HepG2 (cell line): ENCODE results near the gene CSNK1D. TPM values are rescaled to one million over a fixed set of nuclear protein-coding genes. Genes with fewer than 3 reads are reported as not detected.
A peak's percentile ranks its signal among the peaks of the same experiment; 100 is the strongest.

Source experiments
- ATAD3A ChIP-seq: sonication (generic); formaldehyde crosslinking; IDR thresholded peaks from 2 replicates; pipeline ENCODE4 v1.4.0; 2020; ENCODE audit warnings: missing genetic modification reagents
- CHCHD3 ChIP-seq: sonication (generic); formaldehyde crosslinking; IDR thresholded peaks from 2 replicates; pipeline ENCODE4 v1.8.0; 2022; ENCODE audit warnings: mild to moderate bottlenecking, missing genetic modification reagents, moderate library complexity
- CTCF ChIP-seq: sonication (generic); formaldehyde crosslinking; IDR thresholded peaks from 2 replicates; pipeline ENCODE4 v1.5.0; 2020; ENCODE audit warnings: mild to moderate bottlenecking, missing genetic modification reagents, moderate library complexity
- EP300 ChIP-seq, 3 experiments: sonication (generic) in 1 of 3; formaldehyde crosslinking in 1 of 3; IDR thresholded peaks; 2 replicates each; pipeline versions ENCODE4 v1.5.1 to v1.6.1; 2011 to 2020; ENCODE audit warnings: low read depth in 2 of 3, low read length in 2 of 3, borderline replicate concordance in 1 of 3, improper control_type of control experiment in 1 of 3, mild to moderate bottlenecking in 1 of 3, missing genetic modification reagents in 1 of 3, moderate library complexity in 1 of 3
- FOXA3 ChIP-seq: IDR thresholded peaks from 2 replicates; pipeline ENCODE4 v1.6.1; 2016; ENCODE audit warnings: missing genetic modification reagents, missing compliant biosample characterization
- FOXK2 ChIP-seq: fragments of 450-650 bp; IDR thresholded peaks from 2 replicates; pipeline ENCODE4 v1.6.1; 2016
- ISL2 ChIP-seq: sonication (generic); formaldehyde crosslinking; IDR thresholded peaks from 2 replicates; pipeline ENCODE4 v1.5.0; 2020; ENCODE audit warnings: missing genetic modification reagents
- KLF9 ChIP-seq: IDR thresholded peaks from 2 replicates; pipeline ENCODE4 v1.6.1; 2016; ENCODE audit warnings: low read depth
- MEIS1 ChIP-seq: sonication (generic); formaldehyde crosslinking; IDR thresholded peaks from 2 replicates; pipeline ENCODE4 v1.9.0; 2021; ENCODE audit warnings: mild to moderate bottlenecking, missing genetic modification reagents, moderate library complexity, borderline replicate concordance
- NPAS2 ChIP-seq: sonication (generic); formaldehyde crosslinking; IDR thresholded peaks from 2 replicates; pipeline ENCODE4 v1.8.0; 2022; ENCODE audit warnings: mild to moderate bottlenecking, missing genetic modification reagents, borderline replicate concordance
- PCBP1 ChIP-seq: fragments of 200-400 bp; formaldehyde crosslinking; IDR thresholded peaks from 2 replicates; pipeline ENCODE4 v1.6.1; 2017; ENCODE audit warnings: mild to moderate bottlenecking, low read depth, low read length, borderline replicate concordance
- RAD51 ChIP-seq: fragments of 450-650 bp; IDR thresholded peaks from 2 replicates; pipeline ENCODE4 v1.6.1; 2016; ENCODE audit warnings: borderline replicate concordance
- SAP130 ChIP-seq: IDR thresholded peaks from 2 replicates; pipeline ENCODE4 v1.6.1; 2016; ENCODE audit warnings: low read depth
- SMAD9 ChIP-seq: sonication (generic); formaldehyde crosslinking; IDR thresholded peaks from 2 replicates; pipeline ENCODE4 v1.5.1; 2020; ENCODE audit warnings: mild to moderate bottlenecking, missing genetic modification reagents
- SMYD3 ChIP-seq: sonication (generic); formaldehyde crosslinking; IDR thresholded peaks from 2 replicates; pipeline ENCODE4 v1.8.1; 2023; ENCODE audit warnings: mild to moderate bottlenecking, missing genetic modification reagents
- TMF1 ChIP-seq: sonication (generic); formaldehyde crosslinking; IDR thresholded peaks from 2 replicates; pipeline ENCODE4 v1.8.1; 2022; ENCODE audit warnings: low read depth, missing genetic modification reagents
- ZBTB26 ChIP-seq: IDR thresholded peaks from 2 replicates; pipeline ENCODE4 v1.6.1; 2016; ENCODE audit warnings: missing compliant biosample characterization, missing genetic modification reagents, borderline replicate concordance
- ZFP41 ChIP-seq: sonication (generic); formaldehyde crosslinking; IDR thresholded peaks from 2 replicates; pipeline ENCODE4 v1.4.0; 2020; ENCODE audit warnings: mild to moderate bottlenecking, missing genetic modification reagents, borderline replicate concordance
- ZGPAT ChIP-seq: IDR thresholded peaks from 2 replicates; pipeline ENCODE4 v1.6.1; 2016; ENCODE audit warnings: mild to moderate bottlenecking
- ZNF281 ChIP-seq: sonication (generic); formaldehyde crosslinking; IDR thresholded peaks from 2 replicates; pipeline ENCODE4 v1.4.0; 2020; ENCODE audit warnings: missing genetic modification reagents, borderline replicate concordance
- ZNF441 ChIP-seq: sonication (generic); formaldehyde crosslinking; IDR thresholded peaks from 2 replicates; pipeline ENCODE4 v1.7.0; 2021; ENCODE audit warnings: missing genetic modification reagents, borderline replicate concordance
- ZNF567 ChIP-seq: sonication (generic); formaldehyde crosslinking; IDR thresholded peaks from 2 replicates; pipeline ENCODE4 v1.8.1; 2023; ENCODE audit warnings: mild to moderate bottlenecking, missing genetic modification reagents, borderline replicate concordance
- ZNF775 ChIP-seq: sonication (generic); formaldehyde crosslinking; IDR thresholded peaks from 2 replicates; pipeline ENCODE4 v1.4.0; 2020; ENCODE audit warnings: missing genetic modification reagents, mild to moderate bottlenecking, moderate library complexity, borderline replicate concordance
- polyA plus RNA-seq, 8 experiments: library from polyadenylated mRNA; depleted of rRNA in 3 of 8; stranded (reverse) in 7 of 8; unstranded in 1 of 8; fragments of >200 nt; fragmentation: Illumina TruSeq in 4 of 8; extraction: Trizol in 4 of 8; gene quantifications; 2 replicates each; pipeline versions ENCODE4 v1.2.1 to v1.2.3, GENCODE V29; 2011 to 2016; ENCODE audit warnings: low read depth in 4 of 8, missing spikeins in 1 of 8, mixed read lengths in 1 of 8; ENCODE audit not compliant: insufficient read depth in 1 of 8
- total RNA-seq, 5 experiments: library from RNA; depleted of rRNA; stranded (reverse); fragments of >200 nt; fragmentation: Illumina TruSeq; extraction: Trizol; gene quantifications; 2 replicates each; pipeline ENCODE4 v1.2.3, GENCODE V29; 2016; ENCODE audit warnings: low read depth in 1 of 5

Gene CSNK1D
- total and polyA plus RNA-seq, 2 of the 13 experiments (the other 11 are each of a cell fraction or from before 2014, with no cell fraction given): 31.5 to 128 TPM

- peak; percentile 92 for TF ChIP-seq ZNF281
- 0 out of 2 replicates have a peak, but pooled peaks have one; percentile 9 for TF ChIP-seq CTCF (CRISPR knock-in tag)
- TF ChIP-seq ZNF775 (CRISPR knock-in tag): no peak
- no peak for TF ChIP-seq KLF9 (CRISPR knock-in tag)
- peak; percentile 86; the same call in 1 of the 2 replicates for TF ChIP-seq ZNF441 (CRISPR knock-in tag)
- peak; percentile 77; the same call in 1 of the 2 replicates for TF ChIP-seq PCBP1
- TF ChIP-seq RAD51: no peak
- TF ChIP-seq SMAD9 (CRISPR knock-in tag): no peak
- peak; percentile 53 for TF ChIP-seq FOXA3 (CRISPR knock-in tag)
- TF ChIP-seq ZBTB26 (CRISPR knock-in tag): peak; percentile 76; the same call in 1 of the 2 replicates
- TF ChIP-seq EP300 (IDR thresholded peaks at IDR 0.05; ENCODE audit: low read depth in 2 of 2, low read length in 2 of 2): peak in 1 of 2 experiments; percentile 85; a peak in 2 of 4 replicates
- peak; percentile 88 for TF ChIP-seq EP300 (CRISPR knock-in tag; IDR thresholded peaks at IDR 0.05; ENCODE audit: borderline replicate concordance)
- peak; percentile 49; the same call in 1 of the 2 replicates for TF ChIP-seq CHCHD3 (CRISPR knock-in tag)
- TF ChIP-seq ZFP41 (CRISPR knock-in tag): 0 out of 2 replicates have a peak, but pooled peaks have one; percentile 47
- peak; percentile 27; the same call in 1 of the 2 replicates for TF ChIP-seq MEIS1 (CRISPR knock-in tag)
- no peak for TF ChIP-seq FOXK2
- TF ChIP-seq SAP130 (CRISPR knock-in tag): peak; percentile 87
- no peak for TF ChIP-seq ZNF567 (CRISPR knock-in tag)
- peak; percentile 83 for TF ChIP-seq ZGPAT (CRISPR knock-in tag)
- peak; percentile 94 for TF ChIP-seq ATAD3A (CRISPR knock-in tag)
- TF ChIP-seq TMF1: no peak
- peak; percentile 49 for TF ChIP-seq ISL2
- no peak for TF ChIP-seq NPAS2 (CRISPR knock-in tag)
- TF ChIP-seq SMYD3 (CRISPR knock-in tag): no peak
These were observed 55.8 kb downstream of the CSNK1D start (continued) for GRCh38 chr17:82217530-82218204.
